ENCODE data around the gene STAB1. TPM values are rescaled to one million over a fixed set of nuclear protein-coding genes. Genes with fewer than 3 reads are reported as not detected.
"Not testable (repeated sequence)": the region's sequence is repeated elsewhere in the genome, so short reads cannot be mapped to it uniquely, and the experiment has no call there.

STAB1 gene
- total RNA-seq, 1 experiment from 2014 or later = 0.52 TPM

DNA sequence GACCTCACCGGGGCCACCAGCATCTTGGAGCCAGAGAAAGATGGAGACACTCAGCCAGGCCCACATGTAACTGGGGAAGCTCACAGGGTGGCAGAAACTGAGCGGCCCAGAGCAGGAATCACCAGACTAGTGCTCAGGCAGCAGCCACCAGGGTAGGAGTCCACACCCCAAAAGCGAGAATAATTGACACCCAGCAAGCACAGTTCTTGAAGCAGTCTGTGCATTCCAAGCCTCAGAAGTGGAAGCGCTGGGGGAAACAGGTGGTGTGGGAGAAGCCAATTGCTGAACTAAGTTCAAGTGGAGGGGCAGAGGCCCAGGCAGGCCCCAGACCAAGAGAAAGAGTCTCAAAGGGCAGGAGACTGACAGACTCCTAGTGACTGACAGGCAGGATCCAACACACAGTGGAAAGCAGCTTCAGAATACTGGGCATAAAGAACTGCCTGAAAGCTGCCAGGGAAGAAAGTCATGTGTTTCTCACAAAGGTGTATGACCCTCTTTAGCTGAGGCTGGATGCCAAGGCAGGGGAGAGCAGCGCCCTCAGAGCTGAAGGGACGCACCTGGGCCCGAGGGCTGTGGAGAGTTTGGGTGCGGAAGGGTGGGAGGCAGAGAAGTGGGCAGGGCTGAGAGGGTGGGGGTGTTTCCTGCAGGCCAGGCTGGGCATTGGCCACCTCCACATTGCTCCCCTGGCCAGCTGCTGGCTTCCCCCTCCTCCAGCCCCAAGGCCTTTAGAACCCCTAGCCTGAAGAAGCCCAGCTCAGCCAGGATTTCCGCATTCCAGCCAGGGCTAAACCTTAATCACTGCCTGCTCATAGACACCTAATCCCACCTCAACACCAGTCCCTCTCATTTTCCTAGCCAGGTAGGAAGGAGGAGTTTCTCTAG lies 30.8 kb downstream of the STAB1 start:
- peak; percentile 43 for DNase-seq
- Histone ChIP-seq H3K27me3 (ENCODE audit: control insufficient read depth, insufficient read depth, low read length) (no peaks in the 10 kb centered on the region), H3K36me3 (replicated peaks; ENCODE audit: control insufficient read depth, insufficient read depth, low read length) (peaks cover 38% of the 10 kb centered on the region), H3K4me3 (ENCODE audit: insufficient read depth, low read depth, low read length) (no peak overlapping the region)

DNA sequence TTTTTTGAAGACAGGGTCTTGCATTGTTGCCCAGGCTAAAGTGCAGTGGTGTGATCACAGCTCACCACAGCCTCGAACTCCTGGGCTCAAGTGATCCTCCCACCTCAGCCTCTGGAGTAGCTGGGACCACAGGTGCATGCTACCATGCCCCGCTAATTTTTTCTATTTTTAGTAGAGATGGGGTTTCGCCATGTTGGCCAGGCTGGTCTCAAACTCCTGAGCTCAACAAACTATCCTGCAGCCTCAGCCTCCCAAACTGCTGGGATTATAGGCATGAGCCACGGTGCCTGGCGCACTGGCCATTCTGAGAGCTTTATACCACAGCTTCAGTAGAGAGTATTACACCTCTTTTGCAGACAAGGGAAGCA lies 31.5 kb downstream of the STAB1 start:
- not testable (repeated sequence) for H3K27me3 ChIP-seq (ENCODE audit: control insufficient read depth, insufficient read depth, low read length); H3K4me3 ChIP-seq (ENCODE audit: insufficient read depth, low read depth, low read length)
- peaks cover 38% of the 10 kb centered on the region for H3K36me3 ChIP-seq (replicated peaks; ENCODE audit: control insufficient read depth, insufficient read depth, low read length)
- peak; percentile 24 for DNase-seq

DNA sequence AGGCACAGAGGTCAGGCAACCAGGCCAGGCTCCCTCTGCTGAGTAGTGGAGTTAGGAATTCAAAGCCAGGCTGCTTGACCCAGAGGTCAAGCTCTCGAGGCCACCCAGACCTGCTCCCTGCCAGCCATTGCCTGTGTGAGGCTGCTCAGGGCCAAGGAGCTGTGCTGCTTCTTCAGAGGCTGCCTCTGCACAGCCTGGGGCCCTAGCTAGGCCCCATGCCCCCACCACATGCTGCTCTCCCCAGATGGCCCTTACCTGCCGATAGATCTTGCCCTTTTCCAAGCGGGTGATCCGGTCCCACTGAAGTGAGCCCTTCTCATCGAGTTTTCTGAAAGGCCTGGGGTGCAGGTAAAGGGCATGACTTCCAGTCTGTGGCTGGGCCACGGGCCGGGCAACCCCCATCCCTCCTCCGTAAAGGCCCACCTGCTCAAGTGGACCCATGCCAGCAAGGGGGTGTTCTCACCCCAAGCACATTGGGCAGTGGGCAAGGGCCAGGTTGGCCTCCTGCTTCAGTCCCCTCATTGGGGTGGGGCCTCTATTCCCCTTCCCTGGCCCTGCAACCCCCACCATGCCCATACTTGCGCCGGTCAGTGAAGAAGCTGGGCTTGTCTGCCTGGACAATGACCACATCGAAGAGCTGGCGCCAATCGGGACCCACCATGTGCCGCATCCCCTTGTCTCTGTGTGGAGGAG lies 32.0 kb downstream of the STAB1 start:
- no peaks in the 10 kb centered on the region for H3K27me3 ChIP-seq (ENCODE audit: control insufficient read depth, insufficient read depth, low read length)
- no peak overlapping the region for H3K4me3 ChIP-seq (ENCODE audit: insufficient read depth, low read depth, low read length)
- peak; percentile 36 for DNase-seq
- peaks cover 38% of the 10 kb centered on the region for H3K36me3 ChIP-seq (replicated peaks; ENCODE audit: control insufficient read depth, insufficient read depth, low read length)

DNA sequence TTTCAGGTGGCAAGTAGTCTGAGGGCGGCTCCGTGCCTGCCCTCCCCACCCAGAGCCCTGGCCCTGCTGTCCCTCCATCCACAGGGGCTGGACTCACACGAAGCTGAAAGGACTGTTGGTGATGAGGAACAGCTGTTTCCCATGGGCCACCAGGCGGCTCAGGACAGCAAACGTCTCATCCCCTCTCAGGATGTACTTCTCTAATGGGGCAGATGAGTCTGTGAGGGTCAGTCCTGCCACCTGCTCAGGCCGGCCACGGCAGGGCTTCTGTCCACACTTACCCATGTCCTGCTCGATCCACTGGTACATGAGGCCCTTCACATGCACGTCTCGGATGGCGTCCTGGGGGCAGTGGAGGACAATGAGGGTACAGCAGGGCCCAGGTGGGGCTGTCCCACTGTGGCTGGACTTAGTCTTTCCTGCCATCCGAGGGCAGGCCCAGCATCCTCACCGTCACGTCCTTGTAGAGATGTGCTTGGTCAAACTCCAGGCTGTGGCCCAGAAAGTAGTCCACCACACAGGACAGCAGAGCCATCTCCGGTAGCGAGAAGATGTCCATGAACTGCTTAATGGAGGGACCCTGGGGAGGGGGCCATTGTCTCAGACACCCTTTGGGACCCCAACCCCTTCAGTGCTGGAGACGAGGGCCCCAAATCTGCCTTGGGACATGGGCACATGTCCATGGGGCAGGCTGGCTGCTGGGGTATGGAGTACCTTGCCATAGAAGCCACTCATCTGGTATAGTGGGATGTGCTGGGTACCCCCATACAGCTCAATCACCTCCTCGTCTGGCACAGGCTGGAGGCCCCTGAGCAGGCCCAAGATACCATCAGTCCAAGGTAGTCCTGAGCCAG lies 32.8 kb downstream of the STAB1 start:
- H3K27me3 ChIP-seq (ENCODE audit: control insufficient read depth, insufficient read depth, low read length) = no peaks in the 10 kb centered on the region
- peak; percentile 32 for DNase-seq
- peaks cover 38% of the 10 kb centered on the region for H3K36me3 ChIP-seq (replicated peaks; ENCODE audit: control insufficient read depth, insufficient read depth, low read length)
- H3K4me3 ChIP-seq (ENCODE audit: insufficient read depth, low read depth, low read length) = no peak overlapping the region

DNA sequence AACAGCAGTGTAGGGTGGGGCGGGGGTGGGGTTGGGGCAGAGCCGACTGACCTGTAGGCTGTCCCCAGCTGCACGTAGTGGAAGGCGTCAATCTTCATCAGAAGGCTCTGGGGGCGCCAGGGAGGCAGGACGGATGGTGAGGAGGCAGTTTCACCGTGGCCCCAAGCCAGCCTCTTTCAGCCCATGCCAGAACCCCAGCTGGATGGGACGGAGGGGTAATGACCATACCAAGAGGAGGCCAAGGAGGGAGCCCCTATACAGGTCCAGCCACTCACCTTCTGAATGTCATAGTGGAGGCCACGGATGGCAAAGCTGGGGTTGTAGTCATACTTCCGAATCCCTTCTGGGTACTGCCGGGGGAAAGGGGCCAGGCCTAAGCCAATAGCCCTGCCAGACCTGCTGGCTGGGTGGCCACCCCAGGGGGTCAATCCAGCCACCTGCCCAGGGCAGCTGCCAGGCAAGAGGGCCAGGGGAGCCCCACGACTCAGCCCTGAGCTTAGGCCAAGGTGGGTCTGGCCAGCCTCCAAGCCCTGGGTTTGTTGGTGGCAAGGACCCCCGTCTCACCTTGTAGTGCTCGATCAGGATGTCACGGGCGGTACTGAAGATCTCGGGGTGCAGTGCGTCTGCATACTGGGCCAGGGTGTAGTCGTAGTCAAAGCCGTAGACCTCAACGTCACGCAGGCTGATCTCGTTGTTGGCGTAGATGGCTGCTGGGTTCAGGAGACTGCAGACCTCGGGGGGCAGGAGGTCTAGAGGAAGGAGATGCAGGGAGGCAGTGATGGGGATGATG lies 33.6 kb downstream of the STAB1 start:
- H3K4me3 ChIP-seq (ENCODE audit: insufficient read depth, low read depth, low read length) = no peak overlapping the region
- peak; percentile 66 for DNase-seq
- H3K36me3 ChIP-seq (replicated peaks; ENCODE audit: control insufficient read depth, insufficient read depth, low read length) = peaks cover 38% of the 10 kb centered on the region
- no peaks in the 10 kb centered on the region for H3K27me3 ChIP-seq (ENCODE audit: control insufficient read depth, insufficient read depth, low read length)

DNA sequence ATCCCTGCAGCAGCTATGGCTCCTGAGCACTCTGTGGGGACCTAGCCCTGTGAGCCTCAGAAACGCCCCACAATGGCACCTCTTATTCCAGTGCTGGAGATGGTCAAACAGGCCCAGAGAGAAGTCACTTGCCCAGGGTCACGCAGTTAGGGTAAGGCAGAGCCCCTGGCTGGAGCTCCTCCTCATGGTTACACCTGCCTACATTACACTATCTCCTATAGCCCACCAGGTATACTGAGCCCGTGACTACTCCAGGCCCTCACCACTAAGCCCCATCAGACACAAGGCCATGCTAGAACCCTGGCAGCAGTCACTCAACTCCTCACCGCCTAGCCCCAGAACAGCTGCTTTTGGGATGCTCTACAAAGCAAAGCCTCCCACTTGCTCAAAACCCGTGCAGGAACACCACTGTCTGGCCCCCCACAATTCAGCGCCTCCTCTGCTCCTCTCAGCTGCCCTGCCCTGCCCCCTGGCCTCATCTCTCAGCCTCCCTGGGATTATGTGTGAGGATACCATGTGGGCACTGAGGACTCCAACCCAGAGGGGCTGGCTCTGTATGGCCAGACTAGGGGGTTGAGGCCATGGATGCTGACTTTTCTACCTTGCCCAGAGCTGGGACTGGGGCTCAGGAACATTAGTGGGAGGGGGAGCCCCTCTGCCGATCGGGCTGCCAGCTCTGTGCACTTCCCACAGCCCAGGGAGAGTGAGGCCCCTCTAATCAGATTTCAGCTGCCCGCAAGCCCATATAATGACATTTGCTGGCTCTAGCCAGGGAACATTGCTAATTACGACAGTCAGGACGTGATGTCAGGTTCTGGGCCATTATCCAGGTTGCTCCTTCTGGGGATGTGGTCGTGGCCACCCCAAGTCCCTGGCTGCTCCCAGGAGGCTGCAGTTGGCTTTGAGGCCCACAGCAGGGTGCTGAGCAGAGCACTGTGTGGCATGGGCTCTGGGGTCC lies 34.5 kb downstream of the STAB1 start:
- peak; percentile 33 for DNase-seq
- Histone ChIP-seq H3K36me3 (replicated peaks; ENCODE audit: control insufficient read depth, insufficient read depth, low read length) (peaks cover 33% of the 10 kb centered on the region), H3K4me3 (ENCODE audit: insufficient read depth, low read depth, low read length) (no peak overlapping the region), H3K27me3 (ENCODE audit: control insufficient read depth, insufficient read depth, low read length) (no peaks in the 10 kb centered on the region)

DNA sequence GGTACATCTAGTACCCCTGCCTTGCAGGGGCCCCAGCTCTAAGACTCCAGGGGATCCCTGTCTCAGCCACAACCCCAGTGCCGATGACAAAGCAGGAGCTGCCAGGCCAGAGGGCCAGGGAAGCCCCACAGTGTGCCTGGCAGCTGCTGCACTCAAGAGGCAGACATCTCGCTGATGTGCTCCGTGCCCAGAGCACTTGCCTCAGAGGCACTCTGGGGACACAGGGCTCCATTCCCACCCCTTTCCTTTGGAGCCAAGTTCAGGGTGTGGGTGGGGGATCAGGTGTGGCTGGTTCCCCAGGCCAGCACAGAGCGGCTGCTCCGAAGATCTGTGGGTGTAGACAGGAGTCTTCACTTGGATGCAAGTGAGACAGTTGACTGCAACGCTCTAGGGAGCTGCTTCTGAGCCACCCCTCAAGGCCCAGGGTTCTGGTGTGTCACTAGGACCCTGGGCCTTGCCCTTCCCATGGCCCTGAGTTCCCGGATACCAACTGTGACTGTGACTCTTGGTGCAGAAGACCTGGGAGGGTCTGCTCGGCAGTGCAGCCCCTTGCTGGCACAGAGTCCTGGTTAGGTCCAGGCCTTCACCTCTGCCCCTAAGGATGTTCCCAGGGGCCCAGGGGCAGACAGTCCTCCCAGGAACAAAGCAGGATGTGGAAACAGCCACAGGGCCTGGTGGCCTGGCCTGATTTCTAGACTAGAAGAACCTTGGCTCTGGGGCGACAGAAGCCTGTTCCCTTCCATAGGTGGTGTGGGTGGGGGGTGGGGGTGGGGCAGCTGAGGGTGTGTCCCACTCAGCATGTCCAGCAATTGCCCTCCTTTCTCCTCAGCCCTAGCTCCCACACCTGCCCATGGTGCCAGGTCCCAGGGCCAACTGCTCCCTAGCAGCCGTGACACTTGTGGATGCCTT lies 36.0 kb downstream of the STAB1 start:
- peak; percentile 44 for DNase-seq
- no peak overlapping the region for H3K4me3 ChIP-seq (ENCODE audit: insufficient read depth, low read depth, low read length)
- H3K27me3 ChIP-seq (ENCODE audit: control insufficient read depth, insufficient read depth, low read length) = no peaks in the 10 kb centered on the region
- peaks cover 25% of the 10 kb centered on the region for H3K36me3 ChIP-seq (replicated peaks; ENCODE audit: control insufficient read depth, insufficient read depth, low read length)

DNA sequence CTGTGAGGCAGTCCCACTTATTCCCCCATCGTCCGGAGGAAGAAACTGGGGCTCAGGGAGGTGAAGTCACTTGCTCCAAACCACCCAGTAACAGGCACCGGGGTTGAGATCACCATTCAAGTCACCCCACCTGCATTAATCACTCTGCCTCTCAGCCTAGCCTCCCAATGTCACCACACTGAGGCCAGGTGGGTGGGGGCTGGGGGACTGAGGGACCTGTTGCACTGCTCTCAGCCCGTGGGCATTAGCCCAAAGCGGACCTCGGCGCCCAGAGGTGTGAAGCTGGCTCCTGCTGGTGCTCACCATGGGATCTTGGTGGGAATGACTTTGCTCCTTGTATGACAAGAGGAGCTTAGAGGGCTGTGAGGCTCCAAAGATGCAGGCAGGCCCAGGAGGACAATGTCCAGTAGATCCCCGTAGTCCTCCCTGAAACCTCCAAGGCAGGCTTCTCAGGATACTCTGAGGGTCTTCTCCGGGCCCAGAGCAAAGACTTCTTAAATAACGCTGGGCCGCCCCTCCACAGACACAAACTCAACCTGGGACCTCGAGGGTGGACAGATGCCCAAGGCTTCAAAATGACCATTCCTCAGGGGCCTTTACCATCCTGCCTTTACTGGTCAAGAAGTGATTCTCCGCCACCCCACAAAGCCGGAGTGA lies 36.9 kb downstream of the STAB1 start:
- Histone ChIP-seq H3K27me3 (ENCODE audit: control insufficient read depth, insufficient read depth, low read length) (no peaks in the 10 kb centered on the region), H3K4me3 (ENCODE audit: insufficient read depth, low read depth, low read length) (peak overlapping the region; percentile 94; the same call in 1 of the 2 replicates), H3K36me3 (replicated peaks; ENCODE audit: control insufficient read depth, insufficient read depth, low read length) (peaks cover 20% of the 10 kb centered on the region)
- DNase-seq = peak; percentile 45

DNA sequence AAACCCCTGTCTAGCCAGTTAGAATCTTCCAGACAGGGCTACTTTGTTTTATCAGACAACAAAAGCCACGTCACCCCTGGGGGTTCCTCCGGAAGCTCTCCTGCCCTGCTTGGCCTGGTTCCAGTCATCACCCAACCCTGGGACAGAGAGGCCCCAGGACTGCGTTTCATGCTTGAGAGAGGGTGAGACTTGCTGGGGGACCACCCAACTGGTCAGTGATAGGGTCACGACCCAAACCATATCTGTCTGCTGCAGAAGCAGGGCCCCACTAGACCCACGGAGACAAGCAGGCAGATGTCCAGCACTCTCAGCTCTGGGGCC lies 37.3 kb downstream of the STAB1 start:
- DNase-seq = peak; percentile 75
- no peaks in the 10 kb centered on the region for H3K27me3 ChIP-seq (ENCODE audit: control insufficient read depth, insufficient read depth, low read length)
- peak overlapping the region; percentile 94 for H3K4me3 ChIP-seq (ENCODE audit: insufficient read depth, low read depth, low read length)
- peaks cover 15% of the 10 kb centered on the region for H3K36me3 ChIP-seq (replicated peaks; ENCODE audit: control insufficient read depth, insufficient read depth, low read length)

DNA sequence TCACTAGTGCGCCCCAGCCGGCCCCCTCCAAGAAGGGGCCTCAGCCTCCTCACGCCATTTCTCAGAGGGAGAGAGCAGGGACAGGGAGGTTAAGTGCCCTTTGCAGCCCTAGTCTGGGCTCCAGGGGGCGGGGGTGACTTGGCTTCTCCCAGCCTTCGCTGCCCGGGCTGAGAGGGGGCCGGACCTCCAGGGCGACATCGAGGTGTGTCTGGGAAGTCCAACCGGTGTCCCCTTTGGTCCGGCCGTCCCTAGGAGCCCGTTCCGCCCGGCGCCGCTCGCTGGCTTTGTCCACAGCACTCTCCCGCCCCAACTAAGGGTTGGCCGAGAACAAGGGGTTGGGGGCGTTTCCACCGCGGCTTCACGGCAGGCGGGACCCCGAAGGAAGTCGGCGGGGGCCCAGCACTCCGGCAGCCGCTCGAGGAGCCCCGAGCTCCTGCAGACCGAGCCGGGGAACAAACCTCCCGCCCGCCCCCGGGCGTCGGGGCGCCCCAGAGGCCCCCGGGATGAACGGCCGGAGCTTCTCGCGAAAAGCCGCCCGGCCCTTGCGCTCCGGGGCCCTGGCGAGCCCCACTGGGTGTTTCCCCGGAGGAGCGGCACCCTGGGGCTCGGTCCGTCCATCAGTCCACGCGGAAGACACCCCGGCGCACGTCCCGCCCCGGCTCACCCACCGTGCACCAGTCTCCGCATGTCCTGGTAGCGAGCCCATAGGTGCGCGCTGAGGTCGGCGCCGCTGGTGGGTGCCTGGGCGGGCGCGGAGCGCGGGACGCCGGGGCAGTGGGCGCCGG lies 37.9 kb downstream of the STAB1 start:
- peak; percentile 90 for DNase-seq
- H3K36me3 ChIP-seq (replicated peaks; ENCODE audit: control insufficient read depth, insufficient read depth, low read length) = peaks cover 9% of the 10 kb centered on the region
- peak overlapping the region; percentile 94 for H3K4me3 ChIP-seq (ENCODE audit: insufficient read depth, low read depth, low read length)
- H3K27me3 ChIP-seq (ENCODE audit: control insufficient read depth, insufficient read depth, low read length) = no peaks in the 10 kb centered on the region

DNA sequence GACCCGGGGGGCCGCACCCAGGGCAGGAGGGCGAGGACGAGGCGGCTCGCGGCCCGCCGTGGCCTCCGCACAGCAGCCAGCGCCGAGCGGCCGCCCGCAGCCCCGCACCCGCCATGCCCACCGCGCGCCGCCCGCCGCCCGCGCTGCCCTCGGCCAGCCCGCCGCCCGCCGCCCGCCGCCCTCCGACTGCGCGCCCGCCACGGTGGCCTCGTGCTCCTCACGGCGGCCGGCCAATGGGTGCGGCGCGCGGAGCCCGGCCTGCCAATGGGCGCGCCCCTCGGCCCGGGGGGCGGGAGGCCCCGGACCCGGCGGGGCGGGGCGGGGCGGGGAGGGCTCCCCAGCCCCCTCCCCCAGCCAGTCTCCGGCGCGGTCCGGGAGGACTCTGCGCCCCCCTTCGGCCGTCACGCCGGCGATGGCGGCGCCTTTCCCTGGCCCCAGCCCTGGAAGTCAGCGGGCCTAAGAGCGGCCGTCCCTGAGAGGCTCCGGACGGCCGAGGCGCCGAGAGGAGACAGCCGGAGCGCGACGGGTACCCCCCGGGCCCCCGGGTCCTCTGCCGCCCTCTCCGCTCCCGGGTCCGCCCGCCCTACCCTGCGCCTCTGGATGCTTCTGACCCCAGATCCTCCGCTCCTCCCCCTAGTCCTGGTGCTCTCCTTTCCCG lies 38.6 kb downstream of the STAB1 start, which contains the start of gene NT5DC2:
Gene NT5DC2 (minus strand): TSS at position 235 of the 658 bp plus-strand sequence. CDS start 120 bp downstream, at position 115.
- peak; percentile 99 for DNase-seq
- no peaks in the 10 kb centered on the region for H3K27me3 ChIP-seq (ENCODE audit: control insufficient read depth, insufficient read depth, low read length)
- peaks cover 6% of the 10 kb centered on the region for H3K36me3 ChIP-seq (replicated peaks; ENCODE audit: control insufficient read depth, insufficient read depth, low read length)
- peak within 1 kb of the TSS; percentile 94 for H3K4me3 ChIP-seq (ENCODE audit: insufficient read depth, low read depth, low read length)
